Thymus (tissue), 11 donors: ENCODE results near the gene LBH. TPM values are rescaled to one million over a fixed set of nuclear protein-coding genes. Genes with fewer than 3 reads are reported as not detected.

Experiments used
- DNase-seq, 9 donors: peaks; one replicate each; pipeline ENCODE4 v3.0.0-alpha.2; 2013; ENCODE audit warnings: low spot score in 9 of 9, low read depth in 6 of 9, missing footprints in 1 of 9
- H3K27ac ChIP-seq, 2 donors: one replicate each; pipeline ENCODE4 v1.5.1; 2013; ENCODE audit warnings: control low read depth in 1 of 2, low read depth in 1 of 2, low read length in 1 of 2, mild to moderate bottlenecking in 1 of 2, moderate library complexity in 1 of 2
- H3K27me3 ChIP-seq, 2 donors: one replicate each; pipeline ENCODE4 v1.5.1; 2013; ENCODE audit warnings: low read length in 1 of 2; ENCODE audit not compliant: control insufficient read depth in 2 of 2, insufficient read depth in 1 of 2
- H3K36me3 ChIP-seq, 2 donors: one replicate each; pipeline ENCODE4 v1.5.1; 2013; ENCODE audit warnings: low read length in 1 of 2, mild to moderate bottlenecking in 1 of 2, moderate library complexity in 1 of 2; ENCODE audit not compliant: control insufficient read depth in 2 of 2, insufficient read depth in 2 of 2
- H3K4me1 ChIP-seq, 2 donors: one replicate each; pipeline ENCODE4 v1.5.1; 2013; ENCODE audit warnings: low read length in 2 of 2; ENCODE audit not compliant: control insufficient read depth in 2 of 2, insufficient read depth in 2 of 2
- H3K4me3 ChIP-seq, 2 donors: one replicate each; pipeline ENCODE4 v1.5.1; 2013; ENCODE audit warnings: low read length in 2 of 2, control low read depth in 1 of 2, mild to moderate bottlenecking in 1 of 2
- H3K9me3 ChIP-seq, 2 donors: one replicate each; pipeline ENCODE4 v1.5.1; 2013; ENCODE audit warnings: low read length in 1 of 2, mild to moderate bottlenecking in 1 of 2; ENCODE audit not compliant: control insufficient read depth in 2 of 2, insufficient read depth in 1 of 2
- WGBS: extraction: QIAGEN DNeasy Blood & Tissue Kit; methylation state at CpG from one replicate; pipeline ENCODE4 v1.1.7; 2013; 5-methylcytosine and 5-hydroxymethylcytosine counted together
- polyA plus RNA-seq: library from polyadenylated mRNA; stranded (reverse); fragments of 200-250 nt; gene quantifications from one replicate; pipeline ENCODE4 v1.2.3, GENCODE V29; 2013
- total RNA-seq: library from RNA; stranded (reverse); fragments of 120-200 nt; gene quantifications from one replicate; pipeline ENCODE4 v1.2.4, GENCODE V29; 2013
- donor health status: healthy.

The LBH gene
- total and polyA plus RNA-seq, 2 donors: 88.9 to 149 TPM

- H3K36me3 ChIP-seq: no peaks in the 10 kb centered on the region
- 94% methylated on average over 6 of the region's 6 CpGs for WGBS
- no peaks in the 10 kb centered on the region for H3K9me3 ChIP-seq
- DNase-seq: no peak
- H3K4me3 ChIP-seq: no peak overlapping the region
- peaks cover 0 to 8% of the 10 kb centered on the region in 2 donors for H3K4me1 ChIP-seq
- H3K27ac ChIP-seq: no peak overlapping the region
- no peaks in the 10 kb centered on the region for H3K27me3 ChIP-seq
These were observed 50.7 kb downstream of the LBH start for GRCh38 chr2:30282081-30282480.

GRCh38 chr2:30282721-30283120 is 51.4 kb downstream of the LBH start:
- WGBS: 97% methylated on average over 4 of the region's 4 CpGs

GRCh38 chr2:30283931-30284565 is 52.7 kb downstream of the LBH start:
- H3K36me3 ChIP-seq: no peaks in the 10 kb centered on the region
- H3K27ac ChIP-seq: no peak overlapping the region
- peaks cover 5 to 18% of the 10 kb centered on the region in 2 donors for H3K4me1 ChIP-seq
- 97% methylated on average over 14 of the region's 14 CpGs for WGBS
- DNase-seq: no peak
- no peak overlapping the region for H3K4me3 ChIP-seq
- no peaks in the 10 kb centered on the region for H3K9me3 ChIP-seq
- no peaks in the 10 kb centered on the region for H3K27me3 ChIP-seq

More at GRCh38 chr2:30282721-30283120, 51.4 kb downstream of the LBH start:
- no peaks in the 10 kb centered on the region for H3K27me3 ChIP-seq
- no peak overlapping the region for H3K27ac ChIP-seq
- no peaks in the 10 kb centered on the region for H3K9me3 ChIP-seq
- no peak for DNase-seq
- H3K4me1 ChIP-seq: peaks cover 4 to 14% of the 10 kb centered on the region in 2 donors
- no peaks in the 10 kb centered on the region for H3K36me3 ChIP-seq
- no peak overlapping the region for H3K4me3 ChIP-seq

GRCh38 chr2:30285758-30286157 is 54.4 kb downstream of the LBH start:
- Histone ChIP-seq H3K4me1 (peaks cover 10 to 24% of the 10 kb centered on the region in 2 donors), H3K27ac (no peak overlapping the region), H3K9me3 (no peaks in the 10 kb centered on the region), H3K27me3 (no peaks in the 10 kb centered on the region), H3K4me3 (no peak overlapping the region), H3K36me3 (no peaks in the 10 kb centered on the region)
- WGBS: 97% methylated on average over 3 of the region's 3 CpGs
- DNase-seq: no peak

GRCh38 chr2:30287190-30287840 is 56.0 kb downstream of the LBH start:
- Histone ChIP-seq H3K4me3 (no peak overlapping the region), H3K27ac (no peak overlapping the region), H3K4me1 (peaks cover 10 to 26% of the 10 kb centered on the region in 2 donors), H3K36me3 (no peaks in the 10 kb centered on the region), H3K27me3 (no peaks in the 10 kb centered on the region), H3K9me3 (no peaks in the 10 kb centered on the region)
- DNase-seq: no peak
- WGBS: 98% methylated on average over 1 of the region's 1 CpG

GRCh38 chr2:30287857-30288513 is 56.7 kb downstream of the LBH start:
- Histone ChIP-seq H3K27me3 (no peaks in the 10 kb centered on the region), H3K9me3 (no peaks in the 10 kb centered on the region), H3K36me3 (no peaks in the 10 kb centered on the region), H3K4me1 (peaks cover 10 to 26% of the 10 kb centered on the region in 2 donors), H3K4me3 (no peak overlapping the region), H3K27ac (peak overlapping the region; percentile 53 to 60)
- WGBS: 63% methylated on average over 4 of the region's 4 CpGs
- peak in 1 of 9 donors; percentile 55 for DNase-seq

GRCh38 chr2:30288561-30288960 is 57.2 kb downstream of the LBH start:
- Histone ChIP-seq H3K36me3 (no peaks in the 10 kb centered on the region), H3K4me3 (no peak overlapping the region), H3K27ac (peak overlapping the region; percentile 52 to 53), H3K9me3 (no peaks in the 10 kb centered on the region), H3K4me1 (peaks cover 10 to 32% of the 10 kb centered on the region in 2 donors), H3K27me3 (no peaks in the 10 kb centered on the region)
- no peak for DNase-seq
- WGBS: 94% methylated on average over 2 of the region's 2 CpGs

GRCh38 chr2:30293303-30293921 is 62.1 kb downstream of the LBH start:
- Histone ChIP-seq H3K4me1 (peaks cover 5 to 18% of the 10 kb centered on the region in 2 donors), H3K27ac (no peak overlapping the region), H3K9me3 (no peaks in the 10 kb centered on the region), H3K4me3 (no peak overlapping the region), H3K27me3 (no peaks in the 10 kb centered on the region), H3K36me3 (no peaks in the 10 kb centered on the region)
- DNase-seq: no peak
- WGBS: 59% methylated on average over 12 of the region's 12 CpGs

- Histone ChIP-seq H3K9me3 (no peaks in the 10 kb centered on the region), H3K4me3 (no peak overlapping the region), H3K27me3 (no peaks in the 10 kb centered on the region), H3K27ac (no peak overlapping the region), H3K36me3 (no peaks in the 10 kb centered on the region), H3K4me1 (peaks cover 5 to 15% of the 10 kb centered on the region in 2 donors)
- 96% methylated on average over 5 of the region's 5 CpGs for WGBS
- DNase-seq: no peak
These were observed 62.8 kb downstream of the LBH start for GRCh38 chr2:30294133-30294532.
